GM18519 (cell line): ENCODE data around the gene LMF2.
"Not testable (repeated sequence)": the region's sequence is repeated elsewhere in the genome, so short reads cannot be mapped to it uniquely, and the experiment has no call there.

Experiments
- ATAC-seq: cut with Tn5 transposase; IDR thresholded peaks from one replicate; pipeline ENCODE4 v1.9.1; 2021; ENCODE audit warnings: mild to moderate bottlenecking, moderate library complexity; ENCODE audit not compliant: unreplicated experiment, low FRiP score

The LMF2 gene

GRCh38 chr22:50507421-50507990 lies at the start of gene LMF2:
Gene LMF2, minus strand, starts transcription at chr22:50507702. Its CDS starts 27 bp downstream, at chr22:50507675.
- ATAC-seq: no peak

GRCh38 chr22:50556703-50557102 lies 49.2 kb upstream of the LMF2 start:
- no peak for ATAC-seq

GRCh38 chr22:50553310-50553709 lies 45.8 kb upstream of the LMF2 start:
- ATAC-seq: no peak

GRCh38 chr22:50551160-50551752 lies 43.8 kb upstream of the LMF2 start:
- ATAC-seq: no peak

- no peak for ATAC-seq
Observed at GRCh38 chr22:50550395-50550794, 42.9 kb upstream of the LMF2 start.

- ATAC-seq: no peak
Observed at GRCh38 chr22:50548921-50549790, 41.7 kb upstream of the LMF2 start.

GRCh38 chr22:50548040-50548920 lies 40.8 kb upstream of the LMF2 start:
- no peak for ATAC-seq

GRCh38 chr22:50547263-50547985 lies 39.9 kb upstream of the LMF2 start:
- ATAC-seq: no peak

GRCh38 chr22:50546326-50547262 lies 39.1 kb upstream of the LMF2 start:
- ATAC-seq: no peak

GRCh38 chr22:50545522-50546325 lies 38.2 kb upstream of the LMF2 start, which contains the start of gene KLHDC7B:
Gene KLHDC7B, plus strand, starts transcription at chr22:50545899. Its CDS starts 345 bp downstream, at chr22:50546244.
- ATAC-seq: no peak

GRCh38 chr22:50544746-50545253 lies 37.3 kb upstream of the LMF2 start:
- no peak for ATAC-seq

GRCh38 chr22:50544078-50544745 lies 36.7 kb upstream of the LMF2 start:
- ATAC-seq: no peak

- ATAC-seq: no peak
Observed at GRCh38 chr22:50542416-50542927, 35.0 kb upstream of the LMF2 start.

GRCh38 chr22:50541667-50542026 lies 34.1 kb upstream of the LMF2 start:
- not testable (repeated sequence) for ATAC-seq

GRCh38 chr22:50540381-50540780 lies 32.9 kb upstream of the LMF2 start:
- ATAC-seq: no peak

GRCh38 chr22:50537765-50538164 lies 30.3 kb upstream of the LMF2 start:
- ATAC-seq: no peak

- no peak for ATAC-seq
Observed at GRCh38 chr22:50536226-50536625, 28.7 kb upstream of the LMF2 start.
